Esophagus muscularis mucosa (tissue), 3 donors: ENCODE data around the gene NT5C2.
"Not testable (repeated sequence)": the region's sequence is repeated elsewhere in the genome, so short reads cannot be mapped to it uniquely, and the experiment has no call there.

Experiments
- CTCF ChIP-seq, 3 experiments: fragments of 200-600 bp in 2 of 3; fragments of 450-650 bp in 1 of 3; sonication (generic) in 2 of 3; IDR thresholded peaks; one replicate each; pipeline ENCODE4 v1.5.1; 2017 to 2019; ENCODE audit warnings: antibody characterized with exemption in 3 of 3, mild to moderate bottlenecking in 2 of 3, moderate library complexity in 1 of 3
- POLR2A ChIP-seq: fragments of 450-650 bp; IDR thresholded peaks from one replicate; pipeline ENCODE4 v1.6.1; 2017; ENCODE audit warnings: antibody characterized with exemption, moderate library complexity, mild to moderate bottlenecking, low read depth
- POLR2AphosphoS5 ChIP-seq, 2 donors: sonication (generic); formaldehyde crosslinking; IDR thresholded peaks; one replicate each; pipeline ENCODE4 v1.6.1; 2017; ENCODE audit warnings: antibody characterized with exemption in 2 of 2

DNA sequence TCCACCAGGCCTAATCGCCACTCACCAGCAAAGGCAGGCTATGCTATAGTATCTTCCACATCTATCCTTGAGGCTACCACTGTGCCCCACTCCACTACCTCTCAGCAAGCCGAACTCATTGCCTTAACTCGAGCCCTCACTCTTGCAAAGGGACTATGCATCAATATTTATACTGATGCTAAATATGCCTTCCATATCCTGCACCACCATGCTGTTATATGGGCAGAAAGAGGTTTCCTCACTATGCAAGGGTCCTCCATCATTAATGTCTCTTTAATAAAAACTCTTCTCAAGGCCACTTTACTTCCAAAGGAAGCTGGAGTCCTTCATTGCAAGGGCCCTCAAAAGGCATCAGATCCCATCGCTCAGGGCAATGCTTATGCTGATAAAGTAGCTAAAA lies 17.2 kb upstream of the NT5C2 start:
- TF ChIP-seq CTCF (IDR thresholded peaks at IDR 0.05); POLR2A; POLR2AphosphoS5 (IDR thresholded peaks at IDR 0.05): not testable (repeated sequence)
